Activated B cell treated with CpG ODN at 0.5 μM for 24 hours (primary cell): ENCODE measurements around the gene CAMSAP1. TPM values are rescaled to one million over a fixed set of nuclear protein-coding genes. Genes with fewer than 3 reads are reported as not detected.

Experiments used
- ATAC-seq: fragments of 200-7000 bp; cut with Tn5 transposase; one replicate; pipeline ENCODE4 v1.10.0; 2021; ENCODE audit warnings: low read depth, mild to moderate bottlenecking, moderate library complexity
- CTCF ChIA-PET: fragments of 350-600 bp; sonication (Branson Sonifier 250); formaldehyde crosslinking; loops from one replicate; lab custom pipeline; 2021; ENCODE audit warnings: antibody characterized with exemption; lab: Charles Lee
- POLR2A ChIA-PET: fragments of 350-600 bp; sonication (Branson Sonifier 250); formaldehyde crosslinking; loops from one replicate; lab custom pipeline; 2021; ENCODE audit warnings: antibody characterized with exemption; lab: Charles Lee
- DNase-seq: peaks from one replicate; pipeline ENCODE4 v3.0.0; 2022
- H3K27ac Mint-ChIP-seq: one replicate; pipeline ENCODE4 v1.8.0; 2020; ENCODE audit warnings: mixed read lengths
- H3K27me3 Mint-ChIP-seq: one replicate; pipeline ENCODE4 v1.8.0; 2021; ENCODE audit warnings: mixed read lengths
- H3K36me3 Mint-ChIP-seq: one replicate; pipeline ENCODE4 v1.8.0; 2021; ENCODE audit warnings: low read depth, mixed read lengths
- H3K4me1 Mint-ChIP-seq: one replicate; pipeline ENCODE4 v1.8.0; 2021; ENCODE audit warnings: mixed read lengths
- H3K4me3 Mint-ChIP-seq: one replicate; pipeline ENCODE4 v1.8.0; 2020; ENCODE audit warnings: mild to moderate bottlenecking, mixed read lengths
- H3K9me3 Mint-ChIP-seq: one replicate; pipeline ENCODE4 v1.8.0; 2020; ENCODE audit warnings: mixed read lengths
- intact Hi-C: fragments of 100-400 bp; cut with micrococcal nuclease; formaldehyde crosslinking; loops from one replicate; pipeline ENCODE4 v1.15.1; 2024
- total RNA-seq: library from RNA; stranded (reverse); gene quantifications from 2 replicates; pipeline ENCODE4 v1.2.3, GENCODE V29; 2022
- TF ChIP-seq, protein P1 (sequence below): fragments of 200-600 bp; IDR thresholded peaks from one replicate; pipeline ENCODE4 v1.8.0; 2022; ENCODE audit warnings: antibody characterized with exemption, mild to moderate bottlenecking

Gene CAMSAP1
- 16.9 and 23.7 TPM in 2 replicates for total RNA-seq

DNA sequence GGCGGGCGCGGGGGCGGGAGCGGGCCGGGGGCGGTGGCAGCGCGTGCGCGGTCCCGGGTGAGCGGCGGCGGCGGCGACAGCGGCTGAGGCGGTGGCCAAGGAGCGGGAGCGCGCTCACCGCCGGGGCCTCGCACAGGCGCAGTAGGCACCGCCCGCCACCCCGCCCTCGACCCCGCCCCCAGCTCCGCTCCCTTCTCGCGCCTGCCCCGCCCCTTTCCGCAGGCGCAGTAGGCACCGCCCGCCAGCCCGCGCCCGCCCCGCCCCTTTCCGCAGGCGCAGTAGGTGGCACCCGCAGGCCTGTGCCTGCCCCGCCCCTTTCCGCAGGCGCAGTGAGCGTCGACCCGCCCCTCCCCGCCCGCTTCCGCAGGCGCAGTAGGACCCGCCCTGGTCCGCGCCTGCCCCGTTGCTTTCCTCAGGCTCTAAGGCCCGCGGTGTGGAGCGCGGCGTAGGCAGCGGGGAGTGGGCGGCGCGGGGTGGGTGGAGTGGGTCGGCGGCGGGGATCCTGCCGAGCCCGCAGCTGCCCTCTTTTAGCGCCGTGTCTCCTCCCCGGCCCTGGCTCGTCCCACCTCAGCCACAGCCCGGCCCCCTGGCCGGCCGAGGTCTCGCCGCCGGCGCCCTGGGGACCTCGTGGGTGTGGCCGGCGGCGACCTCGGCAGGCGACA lies at the start of gene CAMSAP1:
CAMSAP1 (minus strand) TSS at position 116 of the 662 bp plus-strand sequence. CDS start 387 bp downstream, outside the sequence.
- Mint-ChIP-seq H3K27ac (peak within 1 kb of the TSS; percentile 69), H3K4me3 (peak within 1 kb of the TSS; percentile 78), H3K4me1 (peaks cover 44% of the 10 kb centered on the region), H3K27me3 (no peaks in the 10 kb centered on the region), H3K9me3 (peaks cover 4% of the 10 kb centered on the region), H3K36me3 (peaks cover 33% of the 10 kb centered on the region)
- CTCF ChIA-PET, result no interaction called here
- POLR2A ChIA-PET, result interaction anchor here (0.5 to 1.0 kb wide), 4 partner anchors 61 to 1418 kb away, joined by 3 to 5 read pairs (median 4); no protein-coding TSS in a partner anchor
- intact Hi-C loops, result loop anchor here (1.0 to 5.0 kb wide), 6 partner anchors 20 to 575 kb away; partner anchors contain the start of genes SEC16A, TMEM250 and UBAC1
- ATAC-seq, result peak; percentile 90
- TF ChIP-seq, protein P1, sequence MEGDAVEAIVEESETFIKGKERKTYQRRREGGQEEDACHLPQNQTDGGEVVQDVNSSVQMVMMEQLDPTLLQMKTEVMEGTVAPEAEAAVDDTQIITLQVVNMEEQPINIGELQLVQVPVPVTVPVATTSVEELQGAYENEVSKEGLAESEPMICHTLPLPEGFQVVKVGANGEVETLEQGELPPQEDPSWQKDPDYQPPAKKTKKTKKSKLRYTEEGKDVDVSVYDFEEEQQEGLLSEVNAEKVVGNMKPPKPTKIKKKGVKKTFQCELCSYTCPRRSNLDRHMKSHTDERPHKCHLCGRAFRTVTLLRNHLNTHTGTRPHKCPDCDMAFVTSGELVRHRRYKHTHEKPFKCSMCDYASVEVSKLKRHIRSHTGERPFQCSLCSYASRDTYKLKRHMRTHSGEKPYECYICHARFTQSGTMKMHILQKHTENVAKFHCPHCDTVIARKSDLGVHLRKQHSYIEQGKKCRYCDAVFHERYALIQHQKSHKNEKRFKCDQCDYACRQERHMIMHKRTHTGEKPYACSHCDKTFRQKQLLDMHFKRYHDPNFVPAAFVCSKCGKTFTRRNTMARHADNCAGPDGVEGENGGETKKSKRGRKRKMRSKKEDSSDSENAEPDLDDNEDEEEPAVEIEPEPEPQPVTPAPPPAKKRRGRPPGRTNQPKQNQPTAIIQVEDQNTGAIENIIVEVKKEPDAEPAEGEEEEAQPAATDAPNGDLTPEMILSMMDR, result no peak
- peak; percentile 94 for DNase-seq

DNA sequence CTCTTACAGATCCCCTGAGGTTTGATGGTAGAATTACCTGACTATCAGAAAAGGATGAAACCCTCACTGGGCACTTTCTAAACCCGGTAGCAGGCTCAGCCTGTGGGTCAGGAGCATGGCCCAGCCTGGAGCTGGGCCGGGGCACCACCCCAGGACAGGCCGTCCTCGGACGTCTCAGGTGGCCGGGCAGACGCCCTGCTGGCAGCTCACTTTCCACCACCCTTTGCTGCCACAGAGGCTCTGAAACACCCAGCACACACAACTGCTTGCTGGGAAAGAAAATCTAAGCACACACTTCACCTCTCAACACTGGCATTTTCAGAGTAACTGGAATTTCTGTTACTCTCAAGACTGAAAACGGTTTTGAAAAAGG lies 49.4 kb upstream of the CAMSAP1 start:
- no peaks in the 10 kb centered on the region for H3K27me3 Mint-ChIP-seq
- DNase-seq, result no peak
- CTCF ChIA-PET, result no interaction called here
- no peak overlapping the region for H3K27ac Mint-ChIP-seq
- TF ChIP-seq, protein P1, result no peak
- no peak overlapping the region for H3K4me3 Mint-ChIP-seq
- no peaks in the 10 kb centered on the region for H3K9me3 Mint-ChIP-seq
- H3K36me3 Mint-ChIP-seq, result peaks cover 31% of the 10 kb centered on the region
- ATAC-seq, result no peak
- peaks cover 22% of the 10 kb centered on the region for H3K4me1 Mint-ChIP-seq
- intact Hi-C loops, result no loop called here
- POLR2A ChIA-PET, result no interaction called here

GRCh38 chr9:135955934-135956801 lies 48.8 kb upstream of the CAMSAP1 start:
- peaks cover 31% of the 10 kb centered on the region for H3K36me3 Mint-ChIP-seq
- no peak overlapping the region for H3K4me3 Mint-ChIP-seq
- TF ChIP-seq, protein P1, result no peak
- peaks cover 18% of the 10 kb centered on the region for H3K4me1 Mint-ChIP-seq
- H3K9me3 Mint-ChIP-seq, result no peaks in the 10 kb centered on the region
- ChIA-PET POLR2A (no interaction called here), CTCF (interaction anchor here (0.9 kb wide), 1 partner anchor 102 kb away, joined by 3 read pairs; no protein-coding TSS in a partner anchor)
- ATAC-seq (no peak), DNase-seq (no peak)
- intact Hi-C loops, result no loop called here
- H3K27ac Mint-ChIP-seq, result no peak overlapping the region
- no peaks in the 10 kb centered on the region for H3K27me3 Mint-ChIP-seq

GRCh38 chr9:135952664-135953206 lies 45.4 kb upstream of the CAMSAP1 start:
- Mint-ChIP-seq H3K36me3 (peaks cover 48% of the 10 kb centered on the region), H3K4me3 (no peak overlapping the region), H3K4me1 (peaks cover 3% of the 10 kb centered on the region), H3K27me3 (no peaks in the 10 kb centered on the region), H3K9me3 (no peaks in the 10 kb centered on the region), H3K27ac (no peak overlapping the region)
- TF ChIP-seq, protein P1, result no peak
- ChIA-PET CTCF (no interaction called here), POLR2A (no interaction called here)
- intact Hi-C loops, result no loop called here
- DNase-seq, result no peak
- ATAC-seq, result no peak
